OCI-LY1 (cell line): ENCODE measurements around the gene PI4KA.

Experiments
- H2AFZ ChIP-seq: fragments of 200-600 bp; sonication (generic), shearing (Covaris generic); 2 replicates; pipeline ENCODE4 v1.6.0; 2014; ENCODE audit warnings: antibody characterized with exemption, mild to moderate bottlenecking, low read length
- H3F3A ChIP-seq: fragments of 200-600 bp; sonication (generic), shearing (Covaris generic); 2 replicates; pipeline ENCODE4 v1.6.0; 2014; ENCODE audit warnings: mild to moderate bottlenecking, antibody characterized with exemption, low read length, moderate library complexity; ENCODE audit not compliant: insufficient read depth
- H3K27ac ChIP-seq: fragments of 200-600 bp; sonication (generic); 2 replicates; pipeline ENCODE4 v1.5.1; 2014; ENCODE audit warnings: low read length, mixed run types, mild to moderate bottlenecking, low read depth; ENCODE audit not compliant: poor library complexity, severe bottlenecking
- H3K27me3 ChIP-seq: fragments of 200-600 bp; sonication (generic); 2 replicates; pipeline ENCODE4 v1.6.0; 2014; ENCODE audit warnings: antibody characterized with exemption, mild to moderate bottlenecking, low read length, moderate library complexity; ENCODE audit not compliant: insufficient read depth
- H3K36me3 ChIP-seq: fragments of 200-600 bp; sonication (generic); 2 replicates; pipeline ENCODE4 v1.6.1; 2014; ENCODE audit warnings: mild to moderate bottlenecking, antibody characterized with exemption, low read length, moderate library complexity, mixed read lengths; ENCODE audit not compliant: insufficient read depth
- H3K4me1 ChIP-seq: fragments of 200-600 bp; sonication (generic); 2 replicates; pipeline ENCODE4 v1.5.1; 2014; ENCODE audit warnings: mild to moderate bottlenecking, low read length, moderate library complexity; ENCODE audit not compliant: insufficient read depth, severe bottlenecking
- H3K4me2 ChIP-seq: fragments of 200-600 bp; sonication (generic), shearing (Covaris generic); 2 replicates; pipeline ENCODE4 v1.6.1; 2014; ENCODE audit warnings: low read length
- H3K4me3 ChIP-seq: fragments of 200-600 bp; sonication (generic); 2 replicates; pipeline ENCODE4 v1.5.1; 2014; ENCODE audit warnings: low read length, low read depth, mild to moderate bottlenecking, mixed read lengths; ENCODE audit not compliant: poor library complexity, severe bottlenecking
- H3K79me2 ChIP-seq: fragments of 200-600 bp; shearing (Covaris generic); 2 replicates; pipeline ENCODE4 v1.6.1; 2016; ENCODE audit warnings: mixed run types, low read length, mixed read lengths; ENCODE audit not compliant: insufficient read depth
- H3K9ac ChIP-seq: fragments of 200-600 bp; sonication (generic), shearing (Covaris generic); 2 replicates; pipeline ENCODE4 v1.6.1; 2014; ENCODE audit warnings: mild to moderate bottlenecking, low read length, mixed read lengths
- H3K9me2 ChIP-seq: fragments of 200-600 bp; sonication (generic), shearing (Covaris generic); 2 replicates; pipeline ENCODE4 v1.6.1; 2014; ENCODE audit warnings: low read depth, mild to moderate bottlenecking, low read length, mixed read lengths
- H3K9me3 ChIP-seq: fragments of 200-600 bp; shearing (Covaris generic); 2 replicates; pipeline ENCODE4 v1.6.1; 2014; ENCODE audit warnings: low read length, mixed read lengths
- H4K20me1 ChIP-seq: fragments of 200-600 bp; sonication (generic), shearing (Covaris generic); 2 replicates; pipeline ENCODE4 v1.6.0; 2016; ENCODE audit warnings: mild to moderate bottlenecking, low read length; ENCODE audit not compliant: insufficient read depth
- CTCF ChIP-seq: fragments of 200-600 bp; sonication (generic), shearing (Covaris generic); IDR thresholded peaks from 2 replicates; pipeline ENCODE4 v1.5.1; 2017; ENCODE audit warnings: mild to moderate bottlenecking, antibody characterized with exemption, low read length, moderate library complexity, mixed read lengths
- EZH2 ChIP-seq: fragments of 200-600 bp; sonication (generic), shearing (Covaris generic); IDR thresholded peaks from 2 replicates; pipeline ENCODE4 v1.8.0; 2017; ENCODE audit warnings: borderline replicate concordance, mixed run types, mild to moderate bottlenecking, antibody characterized with exemption, low read length, moderate library complexity, mixed read lengths

Gene PI4KA

GRCh38 chr22:20819471-20819870, 39.1 kb downstream of the PI4KA start:
- Histone ChIP-seq H3K9ac (no peak overlapping the region), H3K27ac (no peak overlapping the region), H3K9me3 (no peaks in the 10 kb centered on the region), H4K20me1 (no peaks in the 10 kb centered on the region), H3K79me2 (no peaks in the 10 kb centered on the region), H3K9me2 (no peaks in the 10 kb centered on the region), H3K36me3 (peaks cover 64% of the 10 kb centered on the region), H3K4me3 (no peak overlapping the region), H3K4me1 (no peaks in the 10 kb centered on the region), H3K4me2 (no peak overlapping the region), H3K27me3 (no peaks in the 10 kb centered on the region), H2AFZ (no peak overlapping the region), H3F3A (no peaks in the 10 kb centered on the region)
- TF ChIP-seq CTCF: no peak
- no peak for TF ChIP-seq EZH2

GRCh38 chr22:20818471-20818870, 40.1 kb downstream of the PI4KA start:
- H3K9ac ChIP-seq: no peak overlapping the region
- no peak overlapping the region for H2AFZ ChIP-seq
- no peak for TF ChIP-seq EZH2
- TF ChIP-seq CTCF: no peak
- peaks cover 59% of the 10 kb centered on the region for H3K36me3 ChIP-seq
- H3K4me2 ChIP-seq: no peak overlapping the region
- H3K9me3 ChIP-seq: no peaks in the 10 kb centered on the region
- H3K9me2 ChIP-seq: no peaks in the 10 kb centered on the region
- no peaks in the 10 kb centered on the region for H3K27me3 ChIP-seq
- H3K4me1 ChIP-seq: no peaks in the 10 kb centered on the region
- no peak overlapping the region for H3K27ac ChIP-seq
- no peaks in the 10 kb centered on the region for H3K79me2 ChIP-seq
- no peaks in the 10 kb centered on the region for H3F3A ChIP-seq
- H4K20me1 ChIP-seq: no peaks in the 10 kb centered on the region
- H3K4me3 ChIP-seq: no peak overlapping the region

GRCh38 chr22:20816559-20816958, 42.1 kb downstream of the PI4KA start:
- Histone ChIP-seq H3K4me2 (no peak overlapping the region), H3F3A (no peaks in the 10 kb centered on the region), H3K9me2 (no peaks in the 10 kb centered on the region), H3K36me3 (peaks cover 63% of the 10 kb centered on the region), H3K27me3 (no peaks in the 10 kb centered on the region), H3K27ac (no peak overlapping the region), H2AFZ (no peak overlapping the region), H4K20me1 (no peaks in the 10 kb centered on the region), H3K9me3 (no peaks in the 10 kb centered on the region), H3K79me2 (no peaks in the 10 kb centered on the region), H3K4me1 (no peaks in the 10 kb centered on the region), H3K4me3 (no peak overlapping the region), H3K9ac (no peak overlapping the region)
- no peak for TF ChIP-seq CTCF
- no peak for TF ChIP-seq EZH2
